G401 (cell line): Measurements from ENCODE around the gene RSPH6A. TPM values are rescaled to one million over a fixed set of nuclear protein-coding genes. Genes with fewer than 3 reads are reported as not detected.
"Not testable (repeated sequence)": the region's sequence is repeated elsewhere in the genome, so short reads cannot be mapped to it uniquely, and the experiment has no call there.

ENCODE experiments used
- DNase-seq: peaks from one replicate; pipeline ENCODE4 v3.0.0-alpha.2; 2015; ENCODE audit warnings: low spot score
- in situ Hi-C: cut with HindIII; loops from 2 replicates; pipeline ENCODE4 v1.10.0; 2016; ENCODE audit warnings: low sequenced_read_pairs, mixed read lengths
- total RNA-seq: library from RNA; depleted of rRNA; stranded (reverse); fragments of >200 nt; shearing (Covaris generic); gene quantifications from 2 replicates; pipeline ENCODE4 v1.2.3, GENCODE V29; 2014

The RSPH6A gene
- total RNA-seq, 1 experiment from 2014 or later = not detected

GRCh38 chr19:45768984-45769782 is 45.9 kb downstream of the RSPH6A start, which contains the start of gene SIX5:
TSS of gene SIX5 (minus strand) at chr19:45769252. CDS start at chr19:45768844, 408 bp downstream.
- DNase-seq = peak; percentile 76
- in situ Hi-C loops = no loop called here

GRCh38 chr19:45768655-45768983 is 46.5 kb downstream of the RSPH6A start:
- no peak for DNase-seq
- in situ Hi-C loops = no loop called here

- DNase-seq = peak; percentile 45
- in situ Hi-C loops = no loop called here
These were observed 47.0 kb downstream of the RSPH6A start for GRCh38 chr19:45767881-45768654.

GRCh38 chr19:45767410-45767880 is 47.7 kb downstream of the RSPH6A start:
- in situ Hi-C loops = no loop called here
- peak; percentile 34 for DNase-seq

- in situ Hi-C loops = no loop called here
- no peak for DNase-seq
These were observed 48.2 kb downstream of the RSPH6A start for GRCh38 chr19:45766869-45767346.

- in situ Hi-C loops = no loop called here
These were observed 48.7 kb downstream of the RSPH6A start for GRCh38 chr19:45766296-45766868.

GRCh38 chr19:45765702-45766295 is 49.3 kb downstream of the RSPH6A start:
- in situ Hi-C loops = no loop called here

More at GRCh38 chr19:45766296-45766868, 48.7 kb downstream of the RSPH6A start:
- no peak for DNase-seq

GRCh38 chr19:45764945-45765701 is 50.0 kb downstream of the RSPH6A start:
- in situ Hi-C loops = no loop called here

More at GRCh38 chr19:45765702-45766295, 49.3 kb downstream of the RSPH6A start:
- DNase-seq = no peak

GRCh38 chr19:45764475-45764874 is 50.6 kb downstream of the RSPH6A start:
- no peak for DNase-seq
- in situ Hi-C loops = no loop called here

More at GRCh38 chr19:45764945-45765701, 50.0 kb downstream of the RSPH6A start:
- no peak for DNase-seq

GRCh38 chr19:45763691-45764294 is 51.3 kb downstream of the RSPH6A start:
- in situ Hi-C loops = no loop called here
- DNase-seq = no peak

GRCh38 chr19:45762870-45763631 is 52.1 kb downstream of the RSPH6A start:
- in situ Hi-C loops = no loop called here
- no peak for DNase-seq

- DNase-seq = no peak
- in situ Hi-C loops = no loop called here
These were observed 53.4 kb downstream of the RSPH6A start for GRCh38 chr19:45761714-45762113.

- no peak for DNase-seq
- in situ Hi-C loops = no loop called here
These were observed 56.2 kb downstream of the RSPH6A start for GRCh38 chr19:45758921-45759320.

- no peak for DNase-seq
- in situ Hi-C loops = no loop called here
These were observed 57.4 kb downstream of the RSPH6A start for GRCh38 chr19:45757695-45758094.

GRCh38 chr19:45754323-45754722 is 60.8 kb downstream of the RSPH6A start:
- in situ Hi-C loops = no loop called here
- no peak for DNase-seq

GRCh38 chr19:45753548-45753947 is 61.6 kb downstream of the RSPH6A start:
- DNase-seq = no peak
- in situ Hi-C loops = no loop called here

GRCh38 chr19:45752639-45753038 is 62.5 kb downstream of the RSPH6A start:
- DNase-seq = no peak
- in situ Hi-C loops = no loop called here

- DNase-seq, in situ Hi-C loops: not testable (repeated sequence)
These were observed 63.6 kb downstream of the RSPH6A start for GRCh38 chr19:45751483-45751882.
